Muscle layer of colon (tissue), 2 donors: ENCODE measurements around the gene AOPEP.

Experiments used
- H3K27ac ChIP-seq: one replicate; pipeline ENCODE4 v1.7.0; 2013; ENCODE audit warnings: low read depth, mild to moderate bottlenecking, low read length, moderate library complexity
- H3K27me3 ChIP-seq, 2 donors: one replicate each; pipeline ENCODE4 v1.7.0; 2013; ENCODE audit warnings: low read length in 2 of 2, mild to moderate bottlenecking in 2 of 2; ENCODE audit not compliant: insufficient read depth in 2 of 2, control insufficient read depth in 1 of 2
- H3K36me3 ChIP-seq: one replicate; pipeline ENCODE4 v1.7.0; 2013; ENCODE audit warnings: mild to moderate bottlenecking, low read length; ENCODE audit not compliant: insufficient read depth
- H3K4me1 ChIP-seq: one replicate; pipeline ENCODE4 v1.7.0; 2013; ENCODE audit warnings: mild to moderate bottlenecking, low read length; ENCODE audit not compliant: insufficient read depth
- H3K4me3 ChIP-seq, 2 donors: one replicate each; pipeline ENCODE4 v1.7.0; 2013; ENCODE audit warnings: low read length in 2 of 2, low read depth in 1 of 2, mild to moderate bottlenecking in 1 of 2, moderate library complexity in 1 of 2
- H3K9ac ChIP-seq: one replicate; pipeline ENCODE4 v1.7.0; 2013; ENCODE audit warnings: low read length
- H3K9me3 ChIP-seq: one replicate; pipeline ENCODE4 v1.7.0; 2013; ENCODE audit warnings: mild to moderate bottlenecking, low read length
- donor health status: abdominal sarcoma.
- donor health status: Adenocarcinoma of cecum.

AOPEP gene

GRCh38 chr9:95055334-95055850 is 328.9 kb downstream of the AOPEP start:
- Histone ChIP-seq H3K27me3 (no peaks in the 10 kb centered on the region), H3K36me3 (peaks cover 3% of the 10 kb centered on the region), H3K27ac (peak overlapping the region; percentile 79), H3K9ac (peak overlapping the region; percentile 25), H3K9me3 (no peaks in the 10 kb centered on the region), H3K4me3 (peak overlapping the region; percentile 10 to 52), H3K4me1 (peaks cover 70% of the 10 kb centered on the region)

GRCh38 chr9:95055851-95056551 is 329.5 kb downstream of the AOPEP start:
- H3K27me3 ChIP-seq = no peaks in the 10 kb centered on the region

DNA sequence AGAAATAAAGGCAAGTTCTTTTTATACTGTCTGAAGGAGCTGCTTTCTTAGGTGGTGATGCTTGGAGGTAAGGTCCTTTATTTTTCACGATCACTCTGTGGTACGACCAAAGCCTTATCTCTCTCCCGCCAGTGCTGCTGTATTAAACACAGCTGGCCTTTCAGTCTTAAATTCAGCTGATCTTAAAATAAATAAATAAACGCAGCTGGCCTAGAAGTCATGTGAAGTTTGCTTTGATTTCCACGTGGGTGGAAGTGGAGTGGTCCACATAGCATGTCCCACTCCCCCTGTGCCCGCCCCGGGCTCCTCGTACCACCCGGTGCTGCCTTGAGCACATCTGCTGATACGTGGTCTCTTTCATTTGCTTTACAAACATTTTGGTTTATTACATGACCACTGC is 330.6 kb downstream of the AOPEP start:
- peak overlapping the region; percentile 79 for H3K27ac ChIP-seq

More at GRCh38 chr9:95055851-95056551, 329.5 kb downstream of the AOPEP start:
- Histone ChIP-seq H3K27ac (peak overlapping the region; percentile 79), H3K4me1 (peaks cover 76% of the 10 kb centered on the region), H3K9me3 (no peaks in the 10 kb centered on the region), H3K36me3 (peaks cover 8% of the 10 kb centered on the region), H3K9ac (peak overlapping the region; percentile 25), H3K4me3 (peak overlapping the region; percentile 10 to 52)

GRCh38 chr9:95058121-95058785 is 331.8 kb downstream of the AOPEP start:
- Histone ChIP-seq H3K27ac (peak overlapping the region; percentile 40), H3K4me1 (peaks cover 93% of the 10 kb centered on the region), H3K4me3 (peak overlapping the region in 1 of 2 donors; percentile 52), H3K9ac (peak overlapping the region; percentile 25), H3K9me3 (no peaks in the 10 kb centered on the region), H3K27me3 (no peaks in the 10 kb centered on the region), H3K36me3 (peaks cover 29% of the 10 kb centered on the region)

More for the DNA sequence above, 330.6 kb downstream of the AOPEP start:
- Histone ChIP-seq H3K9ac (peak overlapping the region; percentile 25), H3K9me3 (no peaks in the 10 kb centered on the region), H3K4me3 (peak overlapping the region; percentile 36 to 52), H3K27me3 (no peaks in the 10 kb centered on the region), H3K36me3 (peaks cover 18% of the 10 kb centered on the region), H3K4me1 (peaks cover 85% of the 10 kb centered on the region)

DNA sequence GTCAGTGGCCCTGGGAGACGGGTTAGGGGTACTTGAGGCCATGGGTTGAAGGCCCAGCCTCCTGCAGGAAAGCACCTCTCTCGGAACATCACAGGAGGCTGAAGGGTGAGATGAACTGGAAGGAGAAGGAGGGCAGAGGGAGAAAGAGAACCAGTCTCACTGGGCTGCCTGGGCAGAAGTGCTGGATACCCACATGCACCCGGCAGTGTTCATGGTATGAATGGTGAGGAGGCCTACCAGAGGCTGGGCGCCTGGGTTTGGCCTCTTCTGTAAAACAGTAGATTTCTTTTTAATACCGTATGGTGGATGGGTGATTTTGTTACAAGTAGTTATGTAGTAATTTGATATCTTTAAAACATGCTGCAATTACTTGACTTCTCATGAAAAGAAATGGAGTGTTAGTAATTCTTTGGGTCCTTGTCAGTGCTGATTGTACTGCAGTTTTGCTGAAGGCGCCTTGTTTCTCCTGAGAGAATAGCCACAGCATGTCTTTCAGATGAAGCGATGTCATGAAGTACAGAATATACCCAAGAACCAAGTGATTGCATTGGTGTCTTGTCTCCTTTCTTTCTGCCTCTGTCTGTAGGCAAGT is 332.4 kb downstream of the AOPEP start:
- H3K9me3 ChIP-seq = no peaks in the 10 kb centered on the region
- peaks cover 99% of the 10 kb centered on the region for H3K4me1 ChIP-seq
- peaks cover 35% of the 10 kb centered on the region for H3K36me3 ChIP-seq
- H3K27me3 ChIP-seq = no peaks in the 10 kb centered on the region
- peak overlapping the region; percentile 25 for H3K9ac ChIP-seq
- peak overlapping the region in 1 of 2 donors; percentile 41 for H3K4me3 ChIP-seq
- H3K27ac ChIP-seq = peak overlapping the region; percentile 40

- peaks cover 98% of the 10 kb centered on the region for H3K4me1 ChIP-seq
- no peak overlapping the region for H3K27ac ChIP-seq
- H3K4me3 ChIP-seq = no peak overlapping the region
- no peaks in the 10 kb centered on the region for H3K9me3 ChIP-seq
- H3K9ac ChIP-seq = peak overlapping the region; percentile 27
- H3K27me3 ChIP-seq = no peaks in the 10 kb centered on the region
- peaks cover 35% of the 10 kb centered on the region for H3K36me3 ChIP-seq
These were observed 333.7 kb downstream of the AOPEP start for GRCh38 chr9:95060234-95060633.

- peaks cover 98% of the 10 kb centered on the region for H3K4me1 ChIP-seq
- H3K4me3 ChIP-seq = no peak overlapping the region
- H3K9me3 ChIP-seq = no peaks in the 10 kb centered on the region
- H3K27me3 ChIP-seq = no peaks in the 10 kb centered on the region
- no peak overlapping the region for H3K9ac ChIP-seq
- H3K36me3 ChIP-seq = peaks cover 35% of the 10 kb centered on the region
- H3K27ac ChIP-seq = no peak overlapping the region
These were observed 334.4 kb downstream of the AOPEP start for GRCh38 chr9:95060916-95061315.

DNA sequence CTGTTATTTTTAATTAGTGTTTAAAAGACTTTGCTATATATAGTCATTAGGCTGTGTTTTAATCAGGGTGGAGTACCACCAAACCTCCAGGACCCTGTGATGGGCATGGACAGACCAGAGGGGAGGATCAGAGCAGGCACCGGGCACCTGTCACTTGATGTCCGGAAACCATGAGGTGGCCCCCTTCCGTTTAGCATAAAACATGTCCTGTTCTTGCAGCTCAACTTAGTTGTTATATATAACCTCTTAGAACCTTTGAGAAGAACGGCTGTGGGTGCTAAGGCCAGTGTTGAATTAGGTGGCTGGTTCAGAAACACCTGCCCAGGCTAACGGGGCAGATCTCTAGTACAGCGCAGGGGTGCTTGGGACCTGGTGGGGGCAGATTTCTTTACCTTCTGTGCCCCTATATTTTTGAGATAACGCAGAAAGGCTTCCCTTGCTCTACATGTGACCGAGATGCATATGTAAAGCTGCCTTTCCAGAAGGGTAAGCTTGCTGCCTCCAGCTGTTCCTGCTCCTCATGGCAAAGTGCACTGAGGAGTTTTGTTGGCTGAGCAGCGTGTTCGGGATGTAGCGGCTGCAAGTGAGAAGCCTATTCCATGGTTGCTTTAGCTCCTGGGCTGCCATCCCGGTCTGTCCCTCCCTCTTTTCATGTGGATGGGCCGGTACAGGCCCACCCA is 335.6 kb downstream of the AOPEP start:
- Histone ChIP-seq H3K9me3 (no peaks in the 10 kb centered on the region), H3K27me3 (no peaks in the 10 kb centered on the region), H3K4me3 (peak overlapping the region in 1 of 2 donors; percentile 7), H3K27ac (peak overlapping the region; percentile 61), H3K36me3 (peaks cover 42% of the 10 kb centered on the region), H3K9ac (peak overlapping the region; percentile 24), H3K4me1 (peaks cover 98% of the 10 kb centered on the region)

DNA sequence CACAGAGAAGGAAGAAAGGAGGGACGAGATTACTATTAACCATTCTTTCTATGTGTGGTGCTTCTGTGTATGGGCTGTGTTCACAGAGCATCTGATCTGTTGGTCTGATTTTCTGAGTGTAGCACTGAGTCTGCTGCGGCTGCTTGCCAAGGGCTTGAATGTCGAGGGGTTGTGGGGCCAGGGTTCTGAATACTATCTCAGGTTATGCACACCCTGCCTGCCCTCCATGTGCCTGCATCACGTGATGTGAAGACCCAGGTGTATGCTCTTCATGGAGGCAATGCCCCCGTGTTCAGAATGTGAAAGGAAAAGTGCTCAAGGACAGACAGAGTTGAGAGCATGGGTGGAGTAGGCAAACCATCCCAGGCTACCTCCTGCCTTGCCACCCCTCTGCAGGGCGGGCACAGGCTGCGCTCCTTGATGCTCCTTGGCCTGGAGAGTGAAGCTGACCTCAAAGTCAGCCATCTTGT is 336.1 kb downstream of the AOPEP start:
- Histone ChIP-seq H3K4me1 (peaks cover 96% of the 10 kb centered on the region), H3K4me3 (peak overlapping the region in 1 of 2 donors; percentile 7), H3K27me3 (no peaks in the 10 kb centered on the region), H3K36me3 (peaks cover 39% of the 10 kb centered on the region), H3K27ac (peak overlapping the region; percentile 61), H3K9me3 (no peaks in the 10 kb centered on the region), H3K9ac (peak overlapping the region; percentile 24)

DNA sequence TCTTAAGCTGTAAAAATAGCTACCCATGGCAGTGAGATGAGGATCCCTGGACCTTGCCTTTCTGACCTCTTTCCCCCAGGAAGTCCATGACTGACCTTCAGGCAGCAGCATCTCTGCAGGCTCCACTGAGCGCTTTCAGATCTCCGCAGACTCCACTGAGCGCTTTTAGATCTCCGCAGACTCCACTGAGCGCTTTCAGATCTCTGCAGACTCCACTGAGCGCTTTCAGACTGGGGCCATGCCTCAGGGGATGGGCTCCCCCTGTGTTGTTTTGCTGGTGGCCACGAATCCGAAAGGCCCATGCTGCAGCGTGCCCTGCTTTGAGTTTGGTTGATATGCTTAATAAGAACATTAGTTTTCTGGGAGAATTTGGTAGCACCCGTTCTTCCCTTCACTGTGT is 336.8 kb downstream of the AOPEP start:
- peak overlapping the region; percentile 61 for H3K27ac ChIP-seq
- H3K9ac ChIP-seq = no peak overlapping the region
- H3K9me3 ChIP-seq = no peaks in the 10 kb centered on the region
- peaks cover 96% of the 10 kb centered on the region for H3K4me1 ChIP-seq
- no peak overlapping the region for H3K4me3 ChIP-seq
- H3K36me3 ChIP-seq = peaks cover 39% of the 10 kb centered on the region
- H3K27me3 ChIP-seq = no peaks in the 10 kb centered on the region

DNA sequence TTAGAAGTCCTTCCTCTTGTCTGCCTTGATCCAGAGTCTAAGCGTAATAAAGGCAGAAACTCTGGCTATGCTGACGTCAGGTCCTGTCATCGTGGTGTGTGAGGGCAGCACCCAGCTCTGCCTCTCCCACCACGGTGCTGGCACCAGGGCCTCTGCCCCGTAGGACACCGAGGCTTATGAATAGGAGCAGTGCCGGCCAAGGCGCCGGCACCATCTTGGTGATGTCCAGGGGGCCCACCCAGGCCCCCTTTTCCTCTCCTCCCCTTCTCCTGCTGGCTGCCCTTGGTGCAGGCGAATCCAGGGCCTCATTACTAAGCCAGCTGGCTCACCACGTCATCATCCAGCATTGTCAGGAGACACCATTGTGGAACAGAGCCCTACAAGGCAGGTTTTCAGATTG is 338.7 kb downstream of the AOPEP start:
- H3K4me1 ChIP-seq = peaks cover 96% of the 10 kb centered on the region
- H3K27me3 ChIP-seq = no peaks in the 10 kb centered on the region
- H3K4me3 ChIP-seq = no peak overlapping the region
- no peak overlapping the region for H3K9ac ChIP-seq
- H3K9me3 ChIP-seq = no peaks in the 10 kb centered on the region
- H3K27ac ChIP-seq = peak overlapping the region; percentile 48
- H3K36me3 ChIP-seq = peaks cover 43% of the 10 kb centered on the region
